Lower leg skin (tissue), 3 donors: ENCODE results near the gene EEF1AKMT4.

ENCODE experiments used
- POLR2A ChIP-seq, 2 donors: fragments of 450-650 bp; IDR thresholded peaks; one replicate each; pipeline ENCODE4 v1.6.1; 2016 to 2017; ENCODE audit warnings: antibody characterized with exemption in 2 of 2, mild to moderate bottlenecking in 1 of 2, moderate library complexity in 1 of 2
- TF ChIP-seq, protein P1 (sequence below), 3 donors: fragments of 450-650 bp; IDR thresholded peaks; one replicate each; pipeline ENCODE4 v1.5.1; 2016; ENCODE audit warnings: antibody characterized with exemption in 3 of 3, mild to moderate bottlenecking in 3 of 3, moderate library complexity in 2 of 3

DNA sequence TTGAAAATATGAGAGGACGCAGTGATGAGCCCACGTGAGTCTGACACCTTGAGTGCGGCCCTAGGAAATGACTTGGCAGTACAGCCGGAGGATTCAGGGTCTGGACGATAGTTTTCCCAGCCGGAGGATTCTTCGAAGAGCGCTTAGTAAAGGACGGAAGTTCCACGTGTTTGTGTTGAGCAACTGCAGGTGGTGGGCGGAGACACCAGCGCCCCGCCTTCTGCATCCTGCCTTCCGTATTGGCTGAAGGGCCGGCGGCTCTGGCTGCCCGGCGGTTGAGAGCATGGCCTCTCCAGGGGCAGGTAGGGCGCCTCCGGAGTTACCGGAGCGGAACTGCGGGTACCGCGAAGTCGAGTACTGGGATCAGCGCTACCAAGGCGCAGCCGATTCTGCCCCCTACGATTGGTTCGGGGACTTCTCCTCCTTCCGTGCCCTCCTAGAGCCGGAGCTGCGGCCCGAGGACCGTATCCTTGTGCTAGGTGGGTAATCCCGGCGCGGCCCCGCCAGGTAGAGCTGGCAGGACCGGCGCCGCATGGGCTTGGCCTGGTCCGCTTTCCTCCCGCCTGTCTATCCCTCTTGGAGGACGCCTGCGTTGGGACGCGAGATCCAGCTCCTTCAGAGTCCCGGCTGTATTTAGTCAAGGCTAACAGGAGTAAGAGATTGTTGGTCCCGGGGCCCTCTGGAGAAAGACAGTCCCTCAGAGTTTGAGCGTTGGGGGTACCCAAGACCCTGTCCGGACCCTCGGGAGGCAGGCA, at the start of gene EEF1AKMT4:
- TF ChIP-seq, protein P1, sequence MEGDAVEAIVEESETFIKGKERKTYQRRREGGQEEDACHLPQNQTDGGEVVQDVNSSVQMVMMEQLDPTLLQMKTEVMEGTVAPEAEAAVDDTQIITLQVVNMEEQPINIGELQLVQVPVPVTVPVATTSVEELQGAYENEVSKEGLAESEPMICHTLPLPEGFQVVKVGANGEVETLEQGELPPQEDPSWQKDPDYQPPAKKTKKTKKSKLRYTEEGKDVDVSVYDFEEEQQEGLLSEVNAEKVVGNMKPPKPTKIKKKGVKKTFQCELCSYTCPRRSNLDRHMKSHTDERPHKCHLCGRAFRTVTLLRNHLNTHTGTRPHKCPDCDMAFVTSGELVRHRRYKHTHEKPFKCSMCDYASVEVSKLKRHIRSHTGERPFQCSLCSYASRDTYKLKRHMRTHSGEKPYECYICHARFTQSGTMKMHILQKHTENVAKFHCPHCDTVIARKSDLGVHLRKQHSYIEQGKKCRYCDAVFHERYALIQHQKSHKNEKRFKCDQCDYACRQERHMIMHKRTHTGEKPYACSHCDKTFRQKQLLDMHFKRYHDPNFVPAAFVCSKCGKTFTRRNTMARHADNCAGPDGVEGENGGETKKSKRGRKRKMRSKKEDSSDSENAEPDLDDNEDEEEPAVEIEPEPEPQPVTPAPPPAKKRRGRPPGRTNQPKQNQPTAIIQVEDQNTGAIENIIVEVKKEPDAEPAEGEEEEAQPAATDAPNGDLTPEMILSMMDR (IDR thresholded peaks at IDR 0.05): no peak
- no peak for TF ChIP-seq POLR2A (IDR thresholded peaks at IDR 0.05)
